ENCODE measurements around the gene HEG1.

DNA sequence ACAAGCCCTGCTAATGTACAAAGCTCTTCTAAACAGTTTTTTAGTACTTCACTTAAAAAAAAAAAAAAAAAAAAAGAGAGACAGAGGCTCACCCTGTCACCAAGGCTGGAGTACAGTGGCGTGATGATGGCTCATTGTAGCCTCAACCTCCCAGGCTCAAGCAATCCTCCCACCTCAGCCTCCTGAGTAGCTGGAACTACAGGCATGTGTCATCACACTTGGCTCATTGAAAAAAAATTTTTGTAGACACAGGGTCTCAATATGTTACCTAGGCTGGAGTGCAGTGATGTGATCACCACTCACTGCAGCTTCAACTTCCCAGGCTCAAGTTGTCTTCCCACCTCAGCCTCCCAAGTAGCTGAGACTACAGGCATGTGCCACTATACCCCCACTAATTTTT, 47.6 kb upstream of the HEG1 start:
- no peak for TF ChIP-seq EZH2phosphoT487 (conservative IDR thresholded peaks at IDR 0.05; ENCODE audit: low read length)
- TF ChIP-seq, protein P1, sequence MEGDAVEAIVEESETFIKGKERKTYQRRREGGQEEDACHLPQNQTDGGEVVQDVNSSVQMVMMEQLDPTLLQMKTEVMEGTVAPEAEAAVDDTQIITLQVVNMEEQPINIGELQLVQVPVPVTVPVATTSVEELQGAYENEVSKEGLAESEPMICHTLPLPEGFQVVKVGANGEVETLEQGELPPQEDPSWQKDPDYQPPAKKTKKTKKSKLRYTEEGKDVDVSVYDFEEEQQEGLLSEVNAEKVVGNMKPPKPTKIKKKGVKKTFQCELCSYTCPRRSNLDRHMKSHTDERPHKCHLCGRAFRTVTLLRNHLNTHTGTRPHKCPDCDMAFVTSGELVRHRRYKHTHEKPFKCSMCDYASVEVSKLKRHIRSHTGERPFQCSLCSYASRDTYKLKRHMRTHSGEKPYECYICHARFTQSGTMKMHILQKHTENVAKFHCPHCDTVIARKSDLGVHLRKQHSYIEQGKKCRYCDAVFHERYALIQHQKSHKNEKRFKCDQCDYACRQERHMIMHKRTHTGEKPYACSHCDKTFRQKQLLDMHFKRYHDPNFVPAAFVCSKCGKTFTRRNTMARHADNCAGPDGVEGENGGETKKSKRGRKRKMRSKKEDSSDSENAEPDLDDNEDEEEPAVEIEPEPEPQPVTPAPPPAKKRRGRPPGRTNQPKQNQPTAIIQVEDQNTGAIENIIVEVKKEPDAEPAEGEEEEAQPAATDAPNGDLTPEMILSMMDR (IDR thresholded peaks at IDR 0.05; ENCODE audit: insufficient read depth, low read length, poor library complexity, severe bottlenecking) = no peak

Measured in SU-DHL-6 (cell line).